Measurements from ENCODE around the gene MATCAP1.

Gene MATCAP1

GRCh38 chr16:67210069-67210937 is 26.5 kb upstream of the MATCAP1 start:
- DNase-seq: no peak
- intact Hi-C loops (cut with DNase I): no loop called here

GRCh38 chr16:67209565-67209964 is 25.8 kb upstream of the MATCAP1 start:
- no peak for DNase-seq
- intact Hi-C loops (cut with DNase I): no loop called here

DNA sequence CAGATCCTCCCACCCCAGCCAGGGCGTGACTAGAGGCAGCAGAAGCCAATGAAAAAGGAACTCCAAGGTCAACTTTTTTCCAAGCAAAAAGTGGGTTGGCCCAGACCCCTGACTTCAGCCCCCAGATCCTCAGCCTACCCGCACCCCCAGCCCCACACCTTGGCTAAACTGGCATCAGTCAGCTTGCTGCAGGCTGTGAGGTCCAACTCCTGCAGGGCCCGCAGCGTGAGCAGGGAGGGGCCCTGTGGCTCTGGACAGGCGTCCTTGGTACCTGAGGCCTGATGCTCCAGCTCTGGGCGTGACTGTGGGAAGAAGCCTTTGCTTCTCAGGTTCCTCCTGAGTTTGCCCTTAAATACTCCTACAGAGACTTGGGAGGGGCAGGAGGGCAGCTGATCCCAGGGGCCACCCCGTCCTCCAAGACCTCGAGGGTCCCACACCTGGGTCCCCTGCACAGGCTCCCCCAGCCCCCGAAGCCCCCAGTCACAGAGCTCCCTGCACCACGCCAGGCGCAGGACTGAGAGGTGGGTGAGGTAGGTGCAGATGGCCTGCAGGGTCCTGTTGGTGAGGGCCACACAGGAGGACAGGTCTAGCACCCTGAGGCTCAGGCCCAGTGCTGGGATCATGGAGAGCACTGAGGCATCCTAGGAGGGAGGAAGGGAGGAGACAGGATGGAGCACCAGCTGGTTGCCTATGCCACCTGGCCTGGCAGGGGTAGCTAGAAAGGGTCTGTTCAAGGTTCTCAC is 24.6 kb upstream of the MATCAP1 start:
- no peak for DNase-seq
- intact Hi-C loops (cut with DNase I): no loop called here

GRCh38 chr16:67207249-67208091 is 23.7 kb upstream of the MATCAP1 start:
- no peak for DNase-seq
- intact Hi-C loops (cut with DNase I): no loop called here

GRCh38 chr16:67206838-67207248 is 23.1 kb upstream of the MATCAP1 start:
- intact Hi-C loops (cut with DNase I): no loop called here

GRCh38 chr16:67206129-67206837 is 22.5 kb upstream of the MATCAP1 start:
- intact Hi-C loops (cut with DNase I): no loop called here
- no peak for DNase-seq

More at GRCh38 chr16:67206838-67207248, 23.1 kb upstream of the MATCAP1 start:
- DNase-seq: no peak

GRCh38 chr16:67204076-67204475 is 20.3 kb upstream of the MATCAP1 start:
- intact Hi-C loops (cut with DNase I): no loop called here
- no peak for DNase-seq

GRCh38 chr16:67202956-67203493 is 19.3 kb upstream of the MATCAP1 start:
- DNase-seq: no peak
- intact Hi-C loops (cut with DNase I): no loop called here

GRCh38 chr16:67202426-67202825 is 18.7 kb upstream of the MATCAP1 start:
- intact Hi-C loops (cut with DNase I): no loop called here
- no peak for DNase-seq

DNA sequence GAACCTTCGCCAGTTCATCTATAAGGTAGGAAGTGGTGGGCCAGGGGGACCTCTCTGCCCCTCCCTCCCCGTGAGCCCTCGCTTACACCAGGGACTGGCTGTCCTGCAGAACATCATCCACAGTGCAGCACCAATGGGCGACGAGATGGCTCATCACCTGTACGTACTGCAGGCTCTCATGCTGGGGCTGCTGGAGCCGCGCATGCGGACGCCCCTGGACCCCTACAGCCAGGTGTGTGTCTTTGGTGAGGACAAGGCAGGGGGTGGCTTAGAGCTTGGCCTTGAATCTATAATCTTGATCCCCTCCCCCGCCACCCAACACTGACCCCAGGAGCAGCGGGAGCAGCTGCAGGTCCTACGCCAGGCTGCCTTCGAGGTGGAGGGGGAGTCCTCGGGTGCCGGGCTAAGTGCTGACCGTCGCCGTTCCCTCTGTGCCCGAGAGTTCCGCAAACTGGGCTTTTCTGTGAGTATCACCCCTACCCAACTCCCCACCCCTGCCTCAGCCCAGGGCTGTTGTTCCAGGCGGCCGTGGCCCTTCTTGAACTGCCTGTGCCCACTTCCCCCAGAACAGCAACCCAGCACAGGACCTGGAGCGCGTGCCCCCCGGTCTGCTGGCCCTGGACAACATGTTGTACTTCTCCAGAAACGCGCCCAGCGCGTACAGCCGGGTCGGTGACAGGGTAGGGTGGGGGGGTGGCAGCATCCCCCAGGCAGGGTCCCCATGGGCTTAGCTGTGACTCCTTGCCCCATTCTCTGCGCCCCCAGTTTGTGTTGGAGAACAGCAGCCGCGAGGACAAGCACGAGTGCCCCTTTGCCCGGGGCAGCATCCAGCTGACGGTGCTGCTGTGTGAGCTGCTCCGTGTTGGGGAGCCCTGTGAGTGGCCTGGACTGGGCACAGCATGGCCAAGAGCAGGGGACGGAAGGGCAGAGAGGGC is 17.9 kb upstream of the MATCAP1 start:
- intact Hi-C loops (cut with DNase I): no loop called here
- no peak for DNase-seq

GRCh38 chr16:67200491-67200890 is 16.7 kb upstream of the MATCAP1 start:
- intact Hi-C loops (cut with DNase I): no loop called here
- DNase-seq: no peak

GRCh38 chr16:67199808-67200198 is 16.0 kb upstream of the MATCAP1 start:
- peak in 2 of 42 donors; percentile 31 to 48 for DNase-seq
- intact Hi-C loops (cut with DNase I): no loop called here

- intact Hi-C loops (cut with DNase I): no loop called here
- peak in 8 of 42 donors; percentile 23 to 57 (median 35) for DNase-seq
Measured at GRCh38 chr16:67199011-67199807, 15.4 kb upstream of the MATCAP1 start, which contains the start of gene ELMO3. Gene ELMO3, plus strand, starts transcription at chr16:67199131. Its CDS starts 196 bp downstream, at chr16:67199327.

- intact Hi-C loops (cut with DNase I): no loop called here
- DNase-seq: peak in 40 of 42 donors; percentile 40 to 83 (median 68)
Measured at GRCh38 chr16:67198238-67198734, 14.5 kb upstream of the MATCAP1 start.

- DNase-seq: no peak
- intact Hi-C loops (cut with DNase I): no loop called here
Measured at GRCh38 chr16:67197704-67198103, 13.9 kb upstream of the MATCAP1 start.

- no peak for DNase-seq
- intact Hi-C loops (cut with DNase I): no loop called here
Measured at GRCh38 chr16:67196881-67197280, 13.1 kb upstream of the MATCAP1 start.
